Small intestine (tissue), 7 donors: Measurements from ENCODE around the gene FTO. TPM values are rescaled to one million over a fixed set of nuclear protein-coding genes. Genes with fewer than 3 reads are reported as not detected.

Experiments
- DNase-seq, 2 donors: peaks; one replicate each; pipeline versions ENCODE4 v3.0.0 to v3.0.0-alpha.2; 2013
- FAIRE-seq: peaks from 2 replicates; lab custom pipeline; 2012; peaks lifted over from hg19 to GRCh38; lab: Jason Lieb, UNC
- H3K27ac ChIP-seq, 3 donors: one replicate each; pipeline ENCODE4 v1.5.1; 2013; ENCODE audit warnings: low read length in 2 of 3, mild to moderate bottlenecking in 2 of 3, control low read depth in 1 of 3, inconsistent platforms in 1 of 3, low read depth in 1 of 3, moderate library complexity in 1 of 3
- H3K27me3 ChIP-seq, 3 donors: one replicate each; pipeline ENCODE4 v1.6.1; 2013; ENCODE audit warnings: low read length in 3 of 3, inconsistent platforms in 1 of 3; ENCODE audit not compliant: control insufficient read depth in 3 of 3, insufficient read depth in 3 of 3
- H3K36me3 ChIP-seq, 3 donors: one replicate each; pipeline ENCODE4 v1.6.1; 2013; ENCODE audit warnings: low read length in 3 of 3, inconsistent platforms in 1 of 3, low read depth in 1 of 3, mild to moderate bottlenecking in 1 of 3, moderate library complexity in 1 of 3; ENCODE audit not compliant: control insufficient read depth in 3 of 3, insufficient read depth in 2 of 3
- H3K4me1 ChIP-seq, 3 donors: one replicate each; pipeline ENCODE4 v1.6.1; 2013; ENCODE audit warnings: low read length in 2 of 3, inconsistent platforms in 1 of 3, low read depth in 1 of 3, mild to moderate bottlenecking in 1 of 3, moderate library complexity in 1 of 3; ENCODE audit not compliant: control insufficient read depth in 3 of 3, insufficient read depth in 2 of 3
- H3K4me3 ChIP-seq, 3 donors: one replicate each; pipeline ENCODE4 v1.5.1; 2013; ENCODE audit warnings: low read length in 3 of 3, control low read depth in 1 of 3, inconsistent platforms in 1 of 3, low read depth in 1 of 3, mild to moderate bottlenecking in 1 of 3, moderate library complexity in 1 of 3
- H3K9me3 ChIP-seq, 2 donors: one replicate each; pipeline ENCODE4 v1.6.1; 2013; ENCODE audit warnings: low read depth in 1 of 2, low read length in 1 of 2; ENCODE audit not compliant: control insufficient read depth in 2 of 2, insufficient read depth in 1 of 2
- WGBS, 3 donors: extraction: QIAGEN DNeasy Blood & Tissue Kit; methylation state at CpG; one replicate each; pipeline ENCODE4 v1.1.7; 2013; 5-methylcytosine and 5-hydroxymethylcytosine counted together
- polyA plus RNA-seq, 4 donors: library from polyadenylated mRNA; stranded (reverse) in 3 of 4; unstranded in 1 of 4; fragments of 200-250 nt in 3 of 4; fragments of 120-200 nt in 1 of 4; gene quantifications; one replicate each; pipeline versions ENCODE4 v1.2.1 to v1.2.3, GENCODE V29; 2013
- donor health status: healthy with polysubstance abuse.
- donor health status: control.
- donor health status: control.
- donor health status: Bipolar disorder and iron deficiency.
- donor health status: healthy.

The FTO gene
- polyA plus RNA-seq, 4 donors: 5.4 to 36.8 (median 12.2) TPM

GRCh38 chr16:54135361-54136275 is 431.7 kb downstream of the FTO start:
- FAIRE-seq: no peak
- 70 to 76% (median 75%) methylated on average over 5 of the region's 5 CpGs for WGBS, 3 donors

GRCh38 chr16:54136276-54136625 is 432.3 kb downstream of the FTO start:
- Histone ChIP-seq H3K36me3 (no peaks in the 10 kb centered on the region), H3K9me3 (no peaks in the 10 kb centered on the region), H3K4me3 (no peak overlapping the region), H3K27me3 (no peaks in the 10 kb centered on the region), H3K27ac (no peak overlapping the region), H3K4me1 (no peaks in the 10 kb centered on the region)
- FAIRE-seq: no peak
- no peak for DNase-seq
- 84 to 88% (median 84%) methylated on average over 2 of the region's 2 CpGs for WGBS, 3 donors

More at GRCh38 chr16:54135361-54136275, 431.7 kb downstream of the FTO start:
- no peaks in the 10 kb centered on the region for H3K4me1 ChIP-seq
- no peaks in the 10 kb centered on the region for H3K9me3 ChIP-seq
- H3K27me3 ChIP-seq: no peaks in the 10 kb centered on the region
- no peak for DNase-seq
- no peak overlapping the region for H3K27ac ChIP-seq
- no peaks in the 10 kb centered on the region for H3K36me3 ChIP-seq
- no peak overlapping the region for H3K4me3 ChIP-seq

- no peaks in the 10 kb centered on the region for H3K27me3 ChIP-seq
- no peak for DNase-seq
- 56 to 68% (median 61%) methylated on average over 4 of the region's 4 CpGs for WGBS, 3 donors
- no peak overlapping the region for H3K4me3 ChIP-seq
- H3K27ac ChIP-seq: no peak overlapping the region
- no peaks in the 10 kb centered on the region for H3K4me1 ChIP-seq
- no peaks in the 10 kb centered on the region for H3K36me3 ChIP-seq
- H3K9me3 ChIP-seq: no peaks in the 10 kb centered on the region
- no peak for FAIRE-seq
These were observed 436.3 kb downstream of the FTO start for GRCh38 chr16:54140057-54140787.

- Histone ChIP-seq H3K4me1 (no peaks in the 10 kb centered on the region), H3K4me3 (no peak overlapping the region), H3K9me3 (no peaks in the 10 kb centered on the region), H3K27me3 (no peaks in the 10 kb centered on the region), H3K36me3 (no peaks in the 10 kb centered on the region), H3K27ac (no peak overlapping the region)
- FAIRE-seq (no peak), DNase-seq (no peak)
- WGBS, 3 donors: 48 to 78% (median 66%) methylated on average over 4 of the region's 4 CpGs
These were observed 436.8 kb downstream of the FTO start for GRCh38 chr16:54140788-54141136.

- WGBS, 3 donors: 79 to 82% (median 79%) methylated on average over 4 of the region's 4 CpGs
- Histone ChIP-seq H3K9me3 (no peaks in the 10 kb centered on the region), H3K4me1 (no peaks in the 10 kb centered on the region), H3K36me3 (no peaks in the 10 kb centered on the region), H3K27ac (no peak overlapping the region), H3K27me3 (no peaks in the 10 kb centered on the region), H3K4me3 (no peak overlapping the region)
- no peak for FAIRE-seq
- no peak for DNase-seq
These were observed 438.8 kb downstream of the FTO start for GRCh38 chr16:54142787-54143186.

- Histone ChIP-seq H3K4me3 (no peak overlapping the region), H3K27ac (no peak overlapping the region), H3K9me3 (no peaks in the 10 kb centered on the region), H3K4me1 (no peaks in the 10 kb centered on the region), H3K27me3 (no peaks in the 10 kb centered on the region), H3K36me3 (no peaks in the 10 kb centered on the region)
- DNase-seq (no peak), FAIRE-seq (no peak)
- WGBS, 3 donors: 83 to 85% (median 85%) methylated on average over 4 of the region's 4 CpGs
These were observed 439.5 kb downstream of the FTO start for GRCh38 chr16:54143410-54143809.

GRCh38 chr16:54143934-54144571 is 440.1 kb downstream of the FTO start:
- no peaks in the 10 kb centered on the region for H3K36me3 ChIP-seq
- 49 to 61% (median 58%) methylated on average over 13 of the region's 13 CpGs for WGBS, 3 donors
- FAIRE-seq: no peak
- no peaks in the 10 kb centered on the region for H3K4me1 ChIP-seq
- no peak for DNase-seq
- H3K4me3 ChIP-seq: no peak overlapping the region
- H3K27me3 ChIP-seq: no peaks in the 10 kb centered on the region
- no peaks in the 10 kb centered on the region for H3K9me3 ChIP-seq
- no peak overlapping the region for H3K27ac ChIP-seq

GRCh38 chr16:54144572-54144947 is 440.6 kb downstream of the FTO start:
- 84 to 86% (median 85%) methylated on average over 7 of the region's 7 CpGs for WGBS, 3 donors

More at GRCh38 chr16:54144572-54144947, 440.6 kb downstream of the FTO start:
- Histone ChIP-seq H3K9me3 (no peaks in the 10 kb centered on the region), H3K4me1 (no peaks in the 10 kb centered on the region), H3K27me3 (no peaks in the 10 kb centered on the region), H3K27ac (no peak overlapping the region), H3K36me3 (no peaks in the 10 kb centered on the region), H3K4me3 (no peak overlapping the region)
- FAIRE-seq (no peak), DNase-seq (no peak)
